Cardiac muscle cell (in vitro differentiated cells and primary cell): ENCODE measurements around the gene CFAP65. TPM values are rescaled to one million over a fixed set of nuclear protein-coding genes. Genes with fewer than 3 reads are reported as not detected.
A peak's percentile ranks its signal among the peaks of the same experiment; 100 is the strongest.

Experiments used
- DNase-seq, 2 donors: peaks; one replicate each; pipeline versions ENCODE4 v3.0.0 to v3.0.0-alpha.2; 2010 to 2017; ENCODE audit warnings: low read depth in 1 of 2, low spot score in 1 of 2
- H3K27ac ChIP-seq: fragments of 200-600 bp; sonication (generic); 2 replicates; pipeline ENCODE4 v1.5.1; 2016
- H3K27me3 ChIP-seq: fragments of 200-600 bp; sonication (generic); 2 replicates; pipeline ENCODE4 v1.6.0; 2016; ENCODE audit warnings: control low read depth
- H3K36me3 ChIP-seq: fragments of 200-600 bp; sonication (generic); 2 replicates; pipeline ENCODE4 v1.5.1; 2016; ENCODE audit warnings: control low read depth
- H3K4me1 ChIP-seq: fragments of 200-600 bp; sonication (generic); 2 replicates; pipeline ENCODE4 v1.8.1; 2017; ENCODE audit warnings: low read depth, mild to moderate bottlenecking, mixed run types
- H3K4me3 ChIP-seq: fragments of 200-600 bp; sonication (generic); 2 replicates; pipeline ENCODE4 v1.5.1; 2016; ENCODE audit warnings: mild to moderate bottlenecking
- H3K9me3 ChIP-seq: fragments of 200-600 bp; sonication (generic); 2 replicates; pipeline ENCODE4 v1.5.1; 2017; ENCODE audit warnings: low read depth, mild to moderate bottlenecking, control low read depth
- CTCF ChIP-seq: IDR thresholded peaks from 2 replicates; pipeline ENCODE4 v1.5.1; 2012; ENCODE audit warnings: low read depth, mild to moderate bottlenecking, low read length
- polyA plus RNA-seq: library from polyadenylated mRNA; unstranded; fragments of >200 nt; fragmentation: Nextera tagmentation; extraction: Ambion mirVana; gene quantifications from 2 replicates; pipeline ENCODE4 v1.2.1, GENCODE V29; 2016
- total RNA-seq: library from RNA; depleted of rRNA; stranded (reverse); fragments of >200 nt; gene quantifications from 2 replicates; pipeline ENCODE4 v1.2.3, GENCODE V29; 2016

The CFAP65 gene
- total and polyA plus RNA-seq, 2 experiments from 2014 or later, result 0.45 to 2.2 TPM

GRCh38 chr2:218962859-218963492 is 78.3 kb downstream of the CFAP65 start:
- no peak for TF ChIP-seq CTCF
- H3K27me3 ChIP-seq, result peaks cover 57% of the 10 kb centered on the region
- peak overlapping the region; percentile 34 for H3K4me3 ChIP-seq
- DNase-seq, result peak; percentile 97 to 99
- H3K4me1 ChIP-seq, result peaks cover 8% of the 10 kb centered on the region
- no peaks in the 10 kb centered on the region for H3K36me3 ChIP-seq
- H3K27ac ChIP-seq, result no peak overlapping the region
- no peaks in the 10 kb centered on the region for H3K9me3 ChIP-seq

- no peak overlapping the region for H3K4me3 ChIP-seq
- H3K27ac ChIP-seq, result no peak overlapping the region
- peaks cover 58% of the 10 kb centered on the region for H3K27me3 ChIP-seq
- peak in 1 of 2 donors; percentile 59 for DNase-seq
- H3K36me3 ChIP-seq, result no peaks in the 10 kb centered on the region
- no peaks in the 10 kb centered on the region for H3K9me3 ChIP-seq
- H3K4me1 ChIP-seq, result peaks cover 8% of the 10 kb centered on the region
- no peak for TF ChIP-seq CTCF
Observed at GRCh38 chr2:218961651-218962570, 79.4 kb downstream of the CFAP65 start.

GRCh38 chr2:218961229-218961628 is 80.1 kb downstream of the CFAP65 start:
- H3K27me3 ChIP-seq, result peaks cover 60% of the 10 kb centered on the region
- H3K9me3 ChIP-seq, result no peaks in the 10 kb centered on the region
- TF ChIP-seq CTCF, result no peak
- H3K4me3 ChIP-seq, result no peak overlapping the region
- no peaks in the 10 kb centered on the region for H3K36me3 ChIP-seq
- peaks cover 8% of the 10 kb centered on the region for H3K4me1 ChIP-seq
- H3K27ac ChIP-seq, result no peak overlapping the region
- no peak for DNase-seq

GRCh38 chr2:218960309-218961165 is 80.8 kb downstream of the CFAP65 start:
- peaks cover 8% of the 10 kb centered on the region for H3K4me1 ChIP-seq
- H3K9me3 ChIP-seq, result no peaks in the 10 kb centered on the region
- no peaks in the 10 kb centered on the region for H3K36me3 ChIP-seq
- H3K27me3 ChIP-seq, result peaks cover 65% of the 10 kb centered on the region
- no peak overlapping the region for H3K27ac ChIP-seq
- no peak for DNase-seq
- no peak for TF ChIP-seq CTCF
- H3K4me3 ChIP-seq, result no peak overlapping the region

GRCh38 chr2:218959761-218960308 is 81.5 kb downstream of the CFAP65 start:
- TF ChIP-seq CTCF, result no peak
- no peak for DNase-seq
- Histone ChIP-seq H3K27ac (no peak overlapping the region), H3K4me1 (peaks cover 8% of the 10 kb centered on the region), H3K27me3 (peaks cover 71% of the 10 kb centered on the region), H3K9me3 (no peaks in the 10 kb centered on the region), H3K36me3 (no peaks in the 10 kb centered on the region), H3K4me3 (peak overlapping the region; percentile 51)
